Measurements from ENCODE around the gene HNRNPU.

Gene HNRNPU

GRCh38 chr1:244862699-244863490, 1.4 kb downstream of the HNRNPU start:
- DNase-seq (ENCODE audit: low spot score), result peak; percentile 88

GRCh38 chr1:244862354-244862698, 2.0 kb downstream of the HNRNPU start:
- DNase-seq (ENCODE audit: low spot score), result peak; percentile 65

- DNase-seq (ENCODE audit: low spot score), result no peak
Measured at GRCh38 chr1:244861683-244862082, 2.7 kb downstream of the HNRNPU start.

- DNase-seq (ENCODE audit: low spot score), result no peak
Measured at GRCh38 chr1:244860914-244861610, 3.3 kb downstream of the HNRNPU start.

GRCh38 chr1:244860078-244860477, 4.3 kb downstream of the HNRNPU start:
- no peak for DNase-seq (ENCODE audit: low spot score)

- DNase-seq (ENCODE audit: low spot score), result no peak
Measured at GRCh38 chr1:244858357-244858756, 6.0 kb downstream of the HNRNPU start.

GRCh38 chr1:244857761-244858160, 6.6 kb downstream of the HNRNPU start:
- DNase-seq (ENCODE audit: low spot score), result no peak

- no peak for DNase-seq (ENCODE audit: low spot score)
Measured at GRCh38 chr1:244854865-244855578, 9.3 kb downstream of the HNRNPU start.

- no peak for DNase-seq (ENCODE audit: low spot score)
Measured at GRCh38 chr1:244854166-244854565, 10.2 kb downstream of the HNRNPU start.

- DNase-seq (ENCODE audit: low spot score), result no peak
Measured at GRCh38 chr1:244852694-244853093, 11.6 kb downstream of the HNRNPU start.

- no peak for DNase-seq (ENCODE audit: low spot score)
Measured at GRCh38 chr1:244851546-244852231, 12.7 kb downstream of the HNRNPU start.

- DNase-seq (ENCODE audit: low spot score), result no peak
Measured at GRCh38 chr1:244850896-244851295, 13.4 kb downstream of the HNRNPU start.

- DNase-seq (ENCODE audit: low spot score), result no peak
Measured at GRCh38 chr1:244850099-244850852, 14.1 kb downstream of the HNRNPU start.

- DNase-seq (ENCODE audit: low spot score), result no peak
Measured at GRCh38 chr1:244849189-244849866, 15.0 kb downstream of the HNRNPU start.

GRCh38 chr1:244846653-244847052, 17.7 kb downstream of the HNRNPU start:
- DNase-seq (ENCODE audit: low spot score), result no peak

- DNase-seq (ENCODE audit: low spot score), result no peak
Measured at GRCh38 chr1:244844155-244845121, 19.9 kb downstream of the HNRNPU start.

GRCh38 chr1:244843148-244843978, 21.0 kb downstream of the HNRNPU start:
- DNase-seq (ENCODE audit: low spot score), result no peak

- DNase-seq (ENCODE audit: low spot score), result no peak
Measured at GRCh38 chr1:244841273-244841927, 22.9 kb downstream of the HNRNPU start.

All from hematopoietic multipotent progenitor cell treated with erythropoietin and hydrocortisone succinate and interleukin-3 and kit ligand, for 15 days (in vitro differentiated cells).